IMR-90 (cell line): Measurements from ENCODE around the gene PHKB. TPM values are rescaled to one million over a fixed set of nuclear protein-coding genes. Genes with fewer than 3 reads are reported as not detected.

Experiments used
- ATAC-seq: fragments of 200-7000 bp; cut with Tn5 transposase; 2 replicates; pipeline ENCODE4 v1.9.1; 2020; ENCODE audit warnings: low read depth, mild to moderate bottlenecking, moderate library complexity
- BruUV-seq: library from RNA; stranded (reverse); fragments of 400-500 nt; replicated peaks from 2 replicates; lab custom pipeline; 2021; lab: Mats Ljungman, UMichigan
- CTCF ChIA-PET: fragments of 300-600 bp; formaldehyde crosslinking; extraction: SDS; loops from one replicate; lab custom pipeline; 2021; ENCODE audit warnings: antibody characterized with exemption; lab: Yijun Ruan, JAX
- POLR2A ChIA-PET: fragments of 300-600 bp; sonication (Branson Sonifier 250); formaldehyde crosslinking; loops from one replicate; lab custom pipeline; 2022; ENCODE audit warnings: antibody characterized with exemption; ENCODE audit not compliant: unreplicated experiment; lab: Charles Lee
- DNase-seq: peaks from one replicate; pipeline ENCODE4 v3.0.0; 2013
- H2AFZ ChIP-seq: replicated peaks from 2 replicates; pipeline ENCODE3; 2013; ENCODE audit warnings: low read length, mild to moderate bottlenecking; ENCODE audit not compliant: poor library complexity
- H2AK5ac ChIP-seq: 2 replicates; pipeline ENCODE4 v1.6.1; 2013; ENCODE audit warnings: low read depth, low read length, inconsistent platforms
- H2AK9ac ChIP-seq: replicated peaks from 2 replicates; pipeline ENCODE3; 2013; ENCODE audit warnings: mild to moderate bottlenecking, low read depth, low read length, moderate library complexity; ENCODE audit not compliant: poor library complexity
- H2BK120ac ChIP-seq: 2 replicates; pipeline ENCODE4 v1.6.1; 2013; ENCODE audit warnings: low read depth, low read length, inconsistent platforms
- H2BK15ac ChIP-seq: 3 replicates; pipeline ENCODE4 v1.6.1; 2013; ENCODE audit warnings: low read depth, low read length, inconsistent platforms
- H2BK20ac ChIP-seq: 2 replicates; pipeline ENCODE4 v1.6.1; 2013; ENCODE audit warnings: low read depth, mild to moderate bottlenecking, inconsistent platforms, low read length, moderate library complexity
- H2BK5ac ChIP-seq: 2 replicates; pipeline ENCODE4 v1.6.1; 2013; ENCODE audit warnings: mild to moderate bottlenecking, low read depth, low read length, inconsistent platforms; ENCODE audit not compliant: poor library complexity, severe bottlenecking
- H3K14ac ChIP-seq: replicated peaks from 2 replicates; pipeline ENCODE4 v1.6.1; 2013; ENCODE audit warnings: low read depth, low read length, inconsistent platforms
- H3K18ac ChIP-seq: 2 replicates; pipeline ENCODE4 v1.6.1; 2013; ENCODE audit warnings: low read depth, low read length, control low read depth
- H3K23ac ChIP-seq: 2 replicates; pipeline ENCODE4 v1.6.1; 2013; ENCODE audit warnings: low read depth, low read length, inconsistent platforms
- H3K27ac ChIP-seq: 2 replicates; pipeline ENCODE4 v1.5.1; 2013; ENCODE audit warnings: mild to moderate bottlenecking, control low read depth, low read length; ENCODE audit not compliant: insufficient read depth
- H3K27me3 ChIP-seq: 2 replicates; pipeline ENCODE4 v1.6.1; 2013; ENCODE audit warnings: low read length; ENCODE audit not compliant: control insufficient read depth, insufficient read depth
- H3K36me3 ChIP-seq: 2 replicates; pipeline ENCODE4 v1.6.1; 2013; ENCODE audit warnings: low read length, mixed read lengths; ENCODE audit not compliant: control insufficient read depth, insufficient read depth
- H3K4ac ChIP-seq: 2 replicates; pipeline ENCODE4 v1.6.1; 2013; ENCODE audit warnings: low read depth, low read length, inconsistent platforms
- H3K4me1 ChIP-seq: 2 replicates; pipeline ENCODE4 v1.6.1; 2013; ENCODE audit warnings: low read length, mixed read lengths; ENCODE audit not compliant: control insufficient read depth, insufficient read depth
- H3K4me2 ChIP-seq: 2 replicates; pipeline ENCODE4 v1.6.1; 2013; ENCODE audit warnings: low read depth, mild to moderate bottlenecking, control low read depth, low read length, moderate library complexity
- H3K4me3 ChIP-seq: 2 replicates; pipeline ENCODE4 v1.5.1; 2013; ENCODE audit warnings: low read depth, mild to moderate bottlenecking, control low read depth, low read length, moderate library complexity; ENCODE audit not compliant: insufficient read depth
- H3K56ac ChIP-seq: 2 replicates; pipeline ENCODE4 v1.6.1; 2013; ENCODE audit warnings: low read length, inconsistent platforms; ENCODE audit not compliant: insufficient read depth; ENCODE audit errors: extremely low read depth
- H3K79me1 ChIP-seq, 2 experiments: 2 replicates each; pipeline ENCODE4 v1.6.1; 2013; ENCODE audit warnings: low read length in 2 of 2, inconsistent platforms in 1 of 2, low read depth in 1 of 2
- H3K9ac ChIP-seq: 2 replicates; pipeline ENCODE4 v1.6.1; 2013; ENCODE audit warnings: low read depth, low read length, control low read depth
- H3K9me1 ChIP-seq: 2 replicates; pipeline ENCODE4 v1.6.1; 2013; ENCODE audit warnings: low read length, inconsistent platforms; ENCODE audit not compliant: insufficient read depth
- H3K9me3 ChIP-seq: 2 replicates; pipeline ENCODE4 v1.6.1; 2013; ENCODE audit warnings: low read length; ENCODE audit not compliant: control insufficient read depth, insufficient read depth
- H4K20me1 ChIP-seq: 2 replicates; pipeline ENCODE4 v1.6.1; 2013; ENCODE audit warnings: low read length, inconsistent platforms; ENCODE audit not compliant: insufficient read depth
- H4K5ac ChIP-seq: 2 replicates; pipeline ENCODE4 v1.6.1; 2013; ENCODE audit warnings: mild to moderate bottlenecking, low read depth, low read length, control low read depth
- H4K8ac ChIP-seq, 2 experiments: 2 replicates each; pipeline ENCODE4 v1.6.1; 2013; ENCODE audit warnings: low read depth in 2 of 2, low read length in 2 of 2, control low read depth in 1 of 2, inconsistent platforms in 1 of 2
- H4K91ac ChIP-seq: 2 replicates; pipeline ENCODE4 v1.6.1; 2013; ENCODE audit warnings: low read depth, low read length, inconsistent platforms; ENCODE audit not compliant: insufficient read depth
- CEBPB ChIP-seq: IDR thresholded peaks from 2 replicates; pipeline ENCODE4 v1.6.1; 2012; ENCODE audit warnings: low read depth, low read length, improper control_type of control experiment
- ELK1 ChIP-seq: fragments of 150-350 bp; IDR thresholded peaks from 2 replicates; pipeline ENCODE4 v1.6.1; 2016; ENCODE audit warnings: low read depth, mild to moderate bottlenecking, low read length, moderate library complexity, borderline replicate concordance
- MAZ ChIP-seq: IDR thresholded peaks from 2 replicates; pipeline ENCODE4 v1.6.1; 2012; ENCODE audit warnings: low read depth, mild to moderate bottlenecking, low read length, improper control_type of control experiment, moderate library complexity, borderline replicate concordance
- MXI1 ChIP-seq: IDR thresholded peaks from 2 replicates; pipeline ENCODE4 v1.6.1; 2012; ENCODE audit warnings: low read depth, mild to moderate bottlenecking, low read length, moderate library complexity, borderline replicate concordance
- RFX5 ChIP-seq: IDR thresholded peaks from 2 replicates; pipeline ENCODE4 v1.8.0; 2012; ENCODE audit warnings: low read depth, mild to moderate bottlenecking, low read length, moderate library complexity
- SMC3 ChIP-seq: fragments of 150-350 bp; IDR thresholded peaks from 2 replicates; pipeline ENCODE4 v1.6.1; 2016; ENCODE audit warnings: low read depth, mild to moderate bottlenecking, antibody characterized with exemption, low read length, moderate library complexity
- USF2 ChIP-seq: fragments of 150-350 bp; IDR thresholded peaks from 2 replicates; pipeline ENCODE4 v1.6.1; 2017; ENCODE audit warnings: mild to moderate bottlenecking, antibody characterized with exemption, low read length, low read depth
- WGBS, 2 experiments: methylation state at CpG; one replicate each; pipeline versions ENCODE4 v1.1.5 to v1.1.7; 2013; ENCODE audit warnings: missing lambda C conversion rate in 2 of 2; ENCODE audit not compliant: insufficient read length in 1 of 2; ENCODE audit errors: extremely low coverage in 2 of 2; 5-methylcytosine and 5-hydroxymethylcytosine counted together
- dilution Hi-C: fragments of 300-500 bp; cut with HindIII; formaldehyde crosslinking; loops from one replicate; pipeline ENCODE4 v1.14.3; 2018; ENCODE audit warnings: low sequenced_read_pairs; ENCODE audit not compliant: unreplicated experiment
- in situ Hi-C: fragments of 300-500 bp; cut with MboI; formaldehyde crosslinking; loops from 3 replicates; pipeline ENCODE4 v1.14.3; 2019; ENCODE audit warnings: low sequenced_read_pairs, inconsistent platforms, mixed read lengths
- intact Hi-C: fragments of 100-400 bp; cut with micrococcal nuclease; formaldehyde crosslinking; loops from 2 replicates; pipeline ENCODE4 v1.10.0; 2022
- polyA plus RNA-seq, 3 experiments: library from polyadenylated mRNA; depleted of rRNA; stranded (reverse); fragments of >200 nt; gene quantifications; 2 replicates each; pipeline ENCODE4 v1.2.3, GENCODE V29; 2012; ENCODE audit warnings: low replicate concordance in 1 of 3
- total RNA-seq: library from RNA; depleted of rRNA; stranded (reverse); fragments of >200 nt; gene quantifications from 2 replicates; pipeline ENCODE4 v1.2.3, GENCODE V29; 2012

The PHKB gene
- total and polyA plus RNA-seq, 2 of the 4 experiments (the other 2 are of a cell fraction) = 24.2 to 58.6 TPM

- in situ Hi-C loops = loop anchor here (25.0 kb wide), 1 partner anchor 437 kb away; the partner anchor contains the start of gene ABCC12
- Histone ChIP-seq H3K4ac (peak overlapping the region; percentile 16; the same call in 1 of the 2 replicates), H2BK5ac (no peak overlapping the region), H2BK15ac (no peak overlapping the region), H3K9me3 (no peaks in the 10 kb centered on the region), H3K18ac (no peak overlapping the region), H3K36me3 (no peaks in the 10 kb centered on the region), H4K8ac (no peak overlapping the region), H3K9me1 (no peaks in the 10 kb centered on the region), H3K27ac (no peak overlapping the region), H4K20me1 (no peaks in the 10 kb centered on the region), H2BK120ac (no peak overlapping the region), H4K91ac (no peak overlapping the region), H3K79me1 (no peaks in the 10 kb centered on the region), H2AK9ac (no peak overlapping the region), H3K4me3 (no peak overlapping the region), H2BK20ac (0 out of 2 replicates have a peak overlapping the region, but pooled peaks have one; percentile 25), H3K14ac (peak overlapping the region; percentile 3; the same call in 1 of the 2 replicates), H3K4me1 (no peaks in the 10 kb centered on the region), H4K5ac (no peak overlapping the region), H3K56ac (no peak overlapping the region), H3K23ac (no peak overlapping the region), H2AK5ac (peak overlapping the region; percentile 23; the same call in 1 of the 2 replicates), H3K4me2 (no peak overlapping the region), H3K27me3 (no peaks in the 10 kb centered on the region), H3K9ac (no peak overlapping the region), H2AFZ (no peak overlapping the region)
- 84% methylated on average over 4 of the region's 9 CpGs; no CpG with 5 or more reads in 1 of the 2 experiments for WGBS, 2 experiments
- dilution Hi-C loops = no loop called here
- no TSS peak for BruUV-seq
- ATAC-seq (no peak), DNase-seq (no peak)
- intact Hi-C loops = no loop called here
- no peak for TF ChIP-seq RFX5
- TF ChIP-seq SMC3 = no peak
- TF ChIP-seq MXI1 = no peak
- no peak for TF ChIP-seq ELK1
- no peak for TF ChIP-seq CEBPB
- no peak for TF ChIP-seq MAZ
- TF ChIP-seq USF2 = no peak
- POLR2A ChIA-PET = no interaction called here
- CTCF ChIA-PET = no interaction called here
Observed at GRCh38 chr16:47725188-47725695, 264.1 kb downstream of the PHKB start.
